SU-DHL-6 (cell line): Measurements from ENCODE around the gene BCDIN3D.

ENCODE experiments used
- H2AFZ ChIP-seq: fragments of 200-600 bp; sonication (generic); 2 replicates; pipeline ENCODE4 v1.6.1; 2014; ENCODE audit warnings: low read depth, mild to moderate bottlenecking, moderate library complexity, mixed read lengths, antibody characterized with exemption, low read length; ENCODE audit not compliant: severe bottlenecking
- H3F3A ChIP-seq: fragments of 200-600 bp; shearing (Covaris generic); 2 replicates; pipeline ENCODE4 v1.6.0; 2016; ENCODE audit warnings: antibody characterized with exemption, mild to moderate bottlenecking; ENCODE audit not compliant: insufficient read depth
- H3K27ac ChIP-seq: fragments of 200-600 bp; sonication (generic); 2 replicates; pipeline ENCODE4 v1.5.1; 2016; ENCODE audit warnings: low read depth, mild to moderate bottlenecking, low read length, moderate library complexity, mixed read lengths
- H3K27me3 ChIP-seq: fragments of 200-600 bp; sonication (generic), shearing (Covaris generic); 2 replicates; pipeline ENCODE4 v1.6.0; 2014; ENCODE audit warnings: mild to moderate bottlenecking, low read length
- H3K36me3 ChIP-seq: fragments of 200-600 bp; sonication (generic); 2 replicates; pipeline ENCODE4 v1.6.1; 2014; ENCODE audit warnings: mild to moderate bottlenecking, low read length, mixed read lengths
- H3K4me2 ChIP-seq: fragments of 300-600, 200-600 bp; shearing (Covaris generic), sonication (generic); 2 replicates; pipeline ENCODE4 v1.6.0; 2014; ENCODE audit warnings: low read length, low read depth, mild to moderate bottlenecking; ENCODE audit not compliant: poor library complexity, severe bottlenecking
- H3K4me3 ChIP-seq: fragments of 200-600 bp; sonication (generic); 2 replicates; pipeline ENCODE4 v1.5.1; 2014; ENCODE audit warnings: antibody characterized with exemption, low read length, mild to moderate bottlenecking, mixed read lengths; ENCODE audit not compliant: insufficient read depth, poor library complexity, severe bottlenecking
- H3K79me2 ChIP-seq: fragments of 200-600 bp; sonication (generic); 2 replicates; pipeline ENCODE4 v1.6.1; 2014; ENCODE audit warnings: mild to moderate bottlenecking, low read length, moderate library complexity; ENCODE audit not compliant: insufficient read depth
- H3K9ac ChIP-seq: fragments of 200-600 bp; sonication (generic); 2 replicates; pipeline ENCODE4 v1.7.0; 2014; ENCODE audit warnings: mild to moderate bottlenecking, low read length
- H3K9me2 ChIP-seq: fragments of 200-600 bp; sonication (generic); replicated peaks from 2 replicates; pipeline ENCODE4 v1.6.1; 2014; ENCODE audit warnings: low read length; ENCODE audit not compliant: insufficient read depth
- H3K9me3 ChIP-seq: fragments of 200-600 bp; sonication (generic); 2 replicates; pipeline ENCODE4 v1.6.1; 2014; ENCODE audit warnings: low read length, mixed read lengths; ENCODE audit not compliant: insufficient read depth
- H4K20me1 ChIP-seq: fragments of 200-600 bp; sonication (generic); 2 replicates; pipeline ENCODE4 v1.6.1; 2014; ENCODE audit warnings: low read depth, mild to moderate bottlenecking, antibody characterized with exemption, low read length, moderate library complexity, mixed read lengths
- EZH2phosphoT487 ChIP-seq: fragments of 200-600 bp; sonication (generic), shearing (Covaris generic); conservative IDR thresholded peaks from 2 replicates; pipeline ENCODE4 v1.6.1; 2018; ENCODE audit warnings: mild to moderate bottlenecking, antibody characterized with exemption, low read length, moderate library complexity, mixed read lengths
- TF ChIP-seq, protein P1 (sequence below): fragments of 200-600 bp; sonication (generic); IDR thresholded peaks from one replicate; pipeline ENCODE4 v1.5.1; 2017; ENCODE audit warnings: antibody characterized with exemption, mild to moderate bottlenecking, low read length, moderate library complexity; ENCODE audit not compliant: insufficient read depth, poor library complexity, severe bottlenecking

Gene BCDIN3D

GRCh38 chr12:49800421-49801140 lies 42.3 kb downstream of the BCDIN3D start:
- H3K4me3 ChIP-seq: no peak overlapping the region
- no peaks in the 10 kb centered on the region for H3K79me2 ChIP-seq
- H3K9ac ChIP-seq: no peak overlapping the region
- H3K27ac ChIP-seq: no peak overlapping the region
- H3K9me2 ChIP-seq: no peaks in the 10 kb centered on the region
- no peaks in the 10 kb centered on the region for H3K9me3 ChIP-seq
- H2AFZ ChIP-seq: no peak overlapping the region
- H3K4me2 ChIP-seq: no peak overlapping the region
- no peak for TF ChIP-seq EZH2phosphoT487
- TF ChIP-seq, protein P1, sequence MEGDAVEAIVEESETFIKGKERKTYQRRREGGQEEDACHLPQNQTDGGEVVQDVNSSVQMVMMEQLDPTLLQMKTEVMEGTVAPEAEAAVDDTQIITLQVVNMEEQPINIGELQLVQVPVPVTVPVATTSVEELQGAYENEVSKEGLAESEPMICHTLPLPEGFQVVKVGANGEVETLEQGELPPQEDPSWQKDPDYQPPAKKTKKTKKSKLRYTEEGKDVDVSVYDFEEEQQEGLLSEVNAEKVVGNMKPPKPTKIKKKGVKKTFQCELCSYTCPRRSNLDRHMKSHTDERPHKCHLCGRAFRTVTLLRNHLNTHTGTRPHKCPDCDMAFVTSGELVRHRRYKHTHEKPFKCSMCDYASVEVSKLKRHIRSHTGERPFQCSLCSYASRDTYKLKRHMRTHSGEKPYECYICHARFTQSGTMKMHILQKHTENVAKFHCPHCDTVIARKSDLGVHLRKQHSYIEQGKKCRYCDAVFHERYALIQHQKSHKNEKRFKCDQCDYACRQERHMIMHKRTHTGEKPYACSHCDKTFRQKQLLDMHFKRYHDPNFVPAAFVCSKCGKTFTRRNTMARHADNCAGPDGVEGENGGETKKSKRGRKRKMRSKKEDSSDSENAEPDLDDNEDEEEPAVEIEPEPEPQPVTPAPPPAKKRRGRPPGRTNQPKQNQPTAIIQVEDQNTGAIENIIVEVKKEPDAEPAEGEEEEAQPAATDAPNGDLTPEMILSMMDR: no peak
- no peaks in the 10 kb centered on the region for H4K20me1 ChIP-seq
- H3K27me3 ChIP-seq: no peaks in the 10 kb centered on the region
- no peaks in the 10 kb centered on the region for H3K36me3 ChIP-seq
- H3F3A ChIP-seq: no peaks in the 10 kb centered on the region

GRCh38 chr12:49798934-49799333 lies 44.0 kb downstream of the BCDIN3D start:
- H3K27ac ChIP-seq: no peak overlapping the region
- no peak overlapping the region for H2AFZ ChIP-seq
- no peaks in the 10 kb centered on the region for H4K20me1 ChIP-seq
- H3F3A ChIP-seq: no peaks in the 10 kb centered on the region
- H3K9ac ChIP-seq: no peak overlapping the region
- no peaks in the 10 kb centered on the region for H3K27me3 ChIP-seq
- no peaks in the 10 kb centered on the region for H3K36me3 ChIP-seq
- H3K9me3 ChIP-seq: no peaks in the 10 kb centered on the region
- H3K79me2 ChIP-seq: no peaks in the 10 kb centered on the region
- H3K4me3 ChIP-seq: no peak overlapping the region
- no peaks in the 10 kb centered on the region for H3K9me2 ChIP-seq
- TF ChIP-seq, protein P1: no peak
- no peak for TF ChIP-seq EZH2phosphoT487
- H3K4me2 ChIP-seq: no peak overlapping the region

- no peak overlapping the region for H3K9ac ChIP-seq
- TF ChIP-seq, protein P1: no peak
- no peak for TF ChIP-seq EZH2phosphoT487
- no peaks in the 10 kb centered on the region for H3K27me3 ChIP-seq
- no peaks in the 10 kb centered on the region for H3K36me3 ChIP-seq
- H3K4me2 ChIP-seq: no peak overlapping the region
- no peaks in the 10 kb centered on the region for H4K20me1 ChIP-seq
- H3K4me3 ChIP-seq: no peak overlapping the region
- H3K79me2 ChIP-seq: no peaks in the 10 kb centered on the region
- H3K9me2 ChIP-seq: no peaks in the 10 kb centered on the region
- no peak overlapping the region for H3K27ac ChIP-seq
- H3K9me3 ChIP-seq: no peaks in the 10 kb centered on the region
- no peaks in the 10 kb centered on the region for H3F3A ChIP-seq
- no peak overlapping the region for H2AFZ ChIP-seq
Observed at GRCh38 chr12:49798248-49798647, 44.7 kb downstream of the BCDIN3D start.
